ENCODE measurements around the gene CABS1.

Gene CABS1

GRCh38 chr4:70334681-70335080 is at the start of gene CABS1:
TSS of gene CABS1 (plus strand) at chr4:70334981. CDS start at chr4:70335040, 59 bp downstream.
- no peak for DNase-seq (ENCODE audit: low read depth)
- H3K4me3 ChIP-seq (ENCODE audit: low read depth, low read length): no peak within 1 kb of the TSS

DNA sequence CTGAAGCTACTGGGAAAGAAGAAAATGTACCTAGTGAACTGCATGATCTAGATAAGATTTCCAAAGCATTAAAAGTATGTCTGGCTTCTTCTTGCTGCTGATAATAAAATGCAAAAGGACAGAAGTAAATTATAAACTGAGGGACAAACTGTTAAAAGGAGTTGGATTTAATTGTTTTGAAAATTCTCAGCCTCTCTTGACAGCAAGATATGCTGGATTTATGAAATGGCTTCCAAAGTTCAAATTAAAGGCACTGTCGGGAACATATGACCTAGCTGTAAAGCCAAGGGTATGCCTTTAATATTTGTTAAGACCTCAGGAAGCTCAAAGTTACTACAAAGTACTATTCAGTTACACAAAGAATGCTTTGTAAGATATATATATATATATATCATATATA is 46.1 kb upstream of the CABS1 start:
- H3K4me3 ChIP-seq (ENCODE audit: low read depth, low read length): no peak overlapping the region

DNA sequence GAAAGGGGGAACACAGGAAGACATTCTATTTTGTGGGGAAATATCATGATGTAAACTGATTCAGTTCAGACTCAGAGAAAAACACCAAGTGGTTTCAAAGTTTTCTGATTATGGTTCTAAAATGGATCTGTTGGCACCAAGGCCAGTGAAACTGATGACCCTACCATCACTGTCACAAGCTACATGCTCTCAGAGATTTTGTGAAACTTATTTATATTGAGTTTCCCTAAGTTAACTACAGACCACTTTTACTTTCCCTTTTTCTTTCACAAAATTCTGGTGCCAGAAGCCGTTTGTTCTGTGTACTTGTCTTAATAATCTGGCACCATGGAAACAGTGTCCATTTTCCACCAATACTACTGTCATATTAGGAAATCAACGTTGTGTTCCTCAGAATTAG is 43.4 kb upstream of the CABS1 start:
- no peak overlapping the region for H3K4me3 ChIP-seq (ENCODE audit: low read depth, low read length)
- DNase-seq (ENCODE audit: low read depth): no peak

More for the DNA sequence above, 46.1 kb upstream of the CABS1 start:
- DNase-seq (ENCODE audit: low read depth): no peak

GRCh38 chr4:70297576-70297975 is 37.2 kb upstream of the CABS1 start:
- H3K4me3 ChIP-seq (ENCODE audit: low read depth, low read length): no peak overlapping the region
- DNase-seq (ENCODE audit: low read depth): no peak

GRCh38 chr4:70298051-70298450 is 36.7 kb upstream of the CABS1 start:
- no peak overlapping the region for H3K4me3 ChIP-seq (ENCODE audit: low read depth, low read length)
- DNase-seq (ENCODE audit: low read depth): no peak

DNA sequence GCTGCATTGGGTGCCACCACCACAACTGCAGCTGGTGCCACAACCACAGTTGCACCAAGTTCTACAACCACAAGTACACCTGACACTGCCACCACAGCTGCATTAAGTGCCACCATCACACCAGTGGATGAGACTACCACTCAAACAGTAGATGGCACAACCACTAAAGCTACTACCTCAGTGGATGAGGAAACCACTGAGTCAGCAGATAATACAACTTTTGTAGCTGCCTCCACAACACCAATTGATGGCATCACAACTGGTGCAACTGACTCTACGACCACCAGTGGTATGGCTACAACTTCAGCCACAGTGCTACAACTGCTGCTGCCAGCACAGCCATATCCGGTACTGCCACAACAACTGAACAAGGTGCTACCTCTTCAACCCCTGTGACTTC is 35.1 kb upstream of the CABS1 start:
- H3K4me3 ChIP-seq (ENCODE audit: low read depth, low read length): no peak overlapping the region
- DNase-seq (ENCODE audit: low read depth): no peak

- H3K4me3 ChIP-seq (ENCODE audit: low read depth, low read length): no peak overlapping the region
- no peak for DNase-seq (ENCODE audit: low read depth)
These were observed 34.6 kb upstream of the CABS1 start for GRCh38 chr4:70300215-70300614.

DNA sequence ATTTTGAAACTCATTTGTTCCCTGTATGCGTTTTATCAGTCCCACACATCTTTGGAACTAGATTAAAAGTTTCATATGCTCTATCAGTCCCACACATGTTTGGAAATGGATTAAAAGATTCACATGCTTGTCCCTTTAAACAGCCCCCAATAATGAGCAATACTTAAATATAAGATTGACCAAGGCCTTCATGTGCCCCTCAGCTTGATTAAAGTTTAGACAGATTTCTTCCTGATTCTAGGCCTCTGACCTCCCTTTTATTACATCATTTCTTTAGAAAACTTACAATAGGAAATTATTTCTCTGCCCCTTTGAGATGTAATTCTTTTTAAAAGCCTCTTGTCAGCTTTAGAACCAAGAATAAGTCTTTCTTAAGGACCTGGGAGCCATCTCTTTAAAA is 31.7 kb upstream of the CABS1 start:
- no peak overlapping the region for H3K4me3 ChIP-seq (ENCODE audit: low read depth, low read length)
- no peak for DNase-seq (ENCODE audit: low read depth)

GRCh38 chr4:70305601-70306000 is 29.2 kb upstream of the CABS1 start:
- no peak overlapping the region for H3K4me3 ChIP-seq (ENCODE audit: low read depth, low read length)
- DNase-seq (ENCODE audit: low read depth): no peak

DNA sequence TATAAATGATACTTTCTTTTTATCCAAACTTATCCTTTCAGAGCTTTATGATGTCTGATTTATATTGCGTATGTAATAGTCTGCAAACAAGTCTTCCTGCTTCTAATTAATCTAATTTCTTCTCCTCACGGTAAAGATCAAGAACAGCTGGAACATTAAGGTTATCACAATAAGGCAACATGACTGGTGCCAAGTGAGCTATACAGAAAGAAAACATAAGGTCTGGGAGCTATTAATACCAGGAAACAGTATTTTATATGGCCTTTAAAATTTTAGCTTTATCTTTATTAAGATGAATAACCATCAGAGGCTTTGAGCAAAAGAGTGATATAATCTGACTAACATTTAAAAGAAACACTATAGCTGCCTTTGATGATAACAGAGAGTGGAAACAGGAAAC is 28.7 kb upstream of the CABS1 start:
- no peak overlapping the region for H3K4me3 ChIP-seq (ENCODE audit: low read depth, low read length)
- DNase-seq (ENCODE audit: low read depth): no peak

GRCh38 chr4:70313736-70314135 is 21.0 kb upstream of the CABS1 start:
- no peak overlapping the region for H3K4me3 ChIP-seq (ENCODE audit: low read depth, low read length)

DNA sequence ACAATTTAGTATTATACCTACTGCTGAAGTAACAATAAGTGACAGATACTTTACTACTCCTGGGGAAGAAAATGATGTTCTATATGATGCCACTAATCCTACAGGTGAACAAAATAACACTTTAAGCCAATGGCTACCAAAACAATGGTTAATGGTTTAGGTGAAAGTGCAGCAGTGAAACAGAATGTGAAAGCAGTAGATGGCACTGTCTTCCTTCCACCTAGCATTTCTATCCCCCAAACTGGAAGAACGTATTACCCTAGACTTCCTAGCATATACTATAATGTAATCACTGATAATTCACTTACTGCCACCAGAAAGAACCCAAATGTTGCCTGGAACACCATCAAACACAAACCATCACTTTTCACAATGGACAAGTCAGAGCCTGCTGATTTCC is 18.9 kb upstream of the CABS1 start:
- no peak overlapping the region for H3K4me3 ChIP-seq (ENCODE audit: low read depth, low read length)
- no peak for DNase-seq (ENCODE audit: low read depth)

More at GRCh38 chr4:70313736-70314135, 21.0 kb upstream of the CABS1 start:
- no peak for DNase-seq (ENCODE audit: low read depth)

- no peak overlapping the region for H3K4me3 ChIP-seq (ENCODE audit: low read depth, low read length)
- DNase-seq (ENCODE audit: low read depth): no peak
These were observed 8.7 kb upstream of the CABS1 start for GRCh38 chr4:70326052-70326451.

DNA sequence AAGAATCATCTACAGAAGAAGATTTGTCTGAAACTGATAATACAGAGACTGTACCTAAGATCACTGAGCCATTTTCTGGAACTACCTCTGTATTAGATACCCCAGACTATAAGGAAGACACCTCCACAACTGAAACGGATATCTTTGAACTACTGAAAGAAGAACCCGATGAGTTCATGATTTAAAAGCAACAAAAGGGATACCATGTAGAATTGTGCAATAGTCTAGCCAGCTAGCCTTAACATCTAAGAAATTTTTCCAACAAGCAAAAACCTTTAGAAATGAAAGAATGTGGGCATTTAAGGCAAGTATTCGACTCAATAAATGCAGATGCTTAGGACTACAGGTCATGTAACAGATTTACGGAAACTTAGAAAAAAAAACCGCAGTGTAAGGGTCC is 1.3 kb downstream of the CABS1 start:
- no peak overlapping the region for H3K4me3 ChIP-seq (ENCODE audit: low read depth, low read length)
- DNase-seq (ENCODE audit: low read depth): no peak

- DNase-seq (ENCODE audit: low read depth): no peak
- no peak overlapping the region for H3K4me3 ChIP-seq (ENCODE audit: low read depth, low read length)
These were observed 3.2 kb downstream of the CABS1 start for GRCh38 chr4:70337886-70338420.

DNA sequence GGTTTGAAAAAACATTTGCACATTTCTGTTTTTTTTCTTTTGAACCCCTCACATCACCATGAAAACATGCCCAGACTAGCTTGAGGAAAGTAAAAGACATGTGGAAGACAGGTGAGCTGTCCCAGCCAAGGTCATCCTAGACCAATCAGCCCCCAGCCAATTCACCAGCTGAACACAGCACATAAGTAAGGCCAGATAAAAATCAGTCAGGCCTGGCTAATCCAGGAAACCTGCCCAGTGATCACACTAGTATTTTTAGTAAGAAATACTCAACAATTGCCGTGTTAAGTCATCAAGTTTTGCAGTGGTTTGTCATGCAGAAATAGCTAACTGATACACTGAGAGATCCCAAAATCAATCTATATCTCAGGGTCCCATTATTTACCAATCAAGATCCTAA is 21.4 kb downstream of the CABS1 start:
- no peak for DNase-seq (ENCODE audit: low read depth)
- H3K4me3 ChIP-seq (ENCODE audit: low read depth, low read length): no peak overlapping the region

- H3K4me3 ChIP-seq (ENCODE audit: low read depth, low read length): no peak overlapping the region
These were observed 24.4 kb downstream of the CABS1 start for GRCh38 chr4:70359115-70359661.

GRCh38 chr4:70360460-70360859 is 25.7 kb downstream of the CABS1 start, which contains the start of gene SMR3A:
TSS of gene SMR3A (plus strand) at chr4:70360760. CDS start at chr4:70362116, 1,356 bp downstream.
- no peak for DNase-seq (ENCODE audit: low read depth)
- H3K4me3 ChIP-seq (ENCODE audit: low read depth, low read length): no peak within 1 kb of the TSS

More at GRCh38 chr4:70359115-70359661, 24.4 kb downstream of the CABS1 start:
- no peak for DNase-seq (ENCODE audit: low read depth)

DNA sequence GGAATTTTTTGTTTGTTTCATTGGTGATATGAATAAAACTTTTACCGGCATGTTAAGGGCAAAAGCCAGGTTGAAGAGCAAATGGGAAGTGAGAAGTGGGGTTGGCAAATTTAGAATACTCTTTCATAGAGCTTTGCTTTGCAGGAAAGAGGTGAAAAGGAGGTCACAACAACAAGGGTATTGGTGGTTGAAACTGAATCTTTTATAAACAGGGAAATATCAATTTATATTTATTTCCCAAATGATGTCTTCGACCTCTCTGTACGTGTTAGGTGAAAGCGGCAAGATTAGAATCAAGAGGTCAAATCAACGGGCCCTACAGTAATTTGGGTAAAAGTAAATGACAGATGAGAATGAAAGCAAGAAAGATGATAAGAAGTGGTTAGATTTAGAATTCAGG is 29.2 kb downstream of the CABS1 start:
- no peak for DNase-seq (ENCODE audit: low read depth)
- H3K4me3 ChIP-seq (ENCODE audit: low read depth, low read length): no peak overlapping the region

DNA sequence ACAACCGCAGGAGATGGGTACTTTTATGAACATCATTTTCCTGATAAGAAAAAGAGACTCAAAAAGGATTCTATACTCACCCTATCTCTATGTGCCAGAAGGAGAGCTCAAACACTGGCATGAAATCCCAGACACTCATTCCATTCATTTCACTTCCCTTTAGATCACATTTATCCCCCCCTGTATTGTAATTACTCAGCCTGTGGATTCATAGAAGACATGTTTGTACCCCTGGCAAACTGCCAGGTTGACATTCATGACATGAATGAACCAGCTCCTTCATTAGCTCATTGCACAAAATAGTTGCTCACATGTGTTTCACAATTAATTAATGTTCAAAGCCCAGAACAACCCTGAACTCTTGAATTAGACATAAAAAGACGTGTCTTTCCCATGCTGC is 30.7 kb downstream of the CABS1 start:
- H3K4me3 ChIP-seq (ENCODE audit: low read depth, low read length): no peak overlapping the region
- DNase-seq (ENCODE audit: low read depth): no peak

DNA sequence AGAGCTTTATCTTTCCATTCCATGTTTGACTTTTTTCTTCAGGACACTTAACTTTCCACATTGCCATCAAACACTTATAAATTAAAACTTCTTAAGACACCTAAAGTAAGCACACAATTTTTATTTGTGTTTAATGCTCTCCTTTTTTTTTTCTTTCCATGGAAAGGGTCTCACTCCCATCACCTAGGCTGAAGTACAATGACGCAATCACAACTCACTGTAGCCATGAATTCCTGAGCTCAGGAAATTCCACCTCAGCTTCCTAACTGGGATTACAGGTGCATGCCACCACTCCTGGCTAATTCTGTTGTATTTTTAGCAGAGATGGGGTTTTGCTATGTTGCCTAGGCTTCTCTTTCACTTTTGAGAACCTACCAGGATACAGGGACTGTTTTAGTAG is 33.0 kb downstream of the CABS1 start:
- H3K4me3 ChIP-seq (ENCODE audit: low read depth, low read length): no peak overlapping the region
- no peak for DNase-seq (ENCODE audit: low read depth)

- no peak overlapping the region for H3K4me3 ChIP-seq (ENCODE audit: low read depth, low read length)
- DNase-seq (ENCODE audit: low read depth): no peak
These were observed 37.2 kb downstream of the CABS1 start for GRCh38 chr4:70371987-70372386.
